CD4-positive, alpha-beta memory T cell (primary cell): ENCODE data around the gene MEIS2. TPM values are rescaled to one million over a fixed set of nuclear protein-coding genes. Genes with fewer than 3 reads are reported as not detected.

Experiments used
- CTCF ChIA-PET: fragments of 350-600 bp; sonication (Branson Sonifier 250); formaldehyde crosslinking; loops from one replicate; lab custom pipeline; 2021; ENCODE audit warnings: inconsistent platforms; ENCODE audit not compliant: partially characterized antibody; lab: Charles Lee
- POLR2A ChIA-PET: fragments of 350-600 bp; sonication (Branson Sonifier 250); formaldehyde crosslinking; loops from one replicate; lab custom pipeline; 2021; ENCODE audit not compliant: partially characterized antibody; lab: Charles Lee
- DNase-seq, 5 donors: peaks; one replicate each; pipeline versions ENCODE4 v3.0.0 to v3.0.0-alpha.2; 2020 to 2022; ENCODE audit warnings: mixed read lengths in 1 of 5
- H3K27ac ChIP-seq: one replicate; pipeline ENCODE4 v1.7.0; 2013; ENCODE audit warnings: low read depth, low read length
- H3K27me3 ChIP-seq: 2 replicates; pipeline ENCODE4 v1.7.0; 2013; ENCODE audit warnings: mild to moderate bottlenecking, low read length, moderate library complexity; ENCODE audit not compliant: insufficient read depth
- H3K36me3 ChIP-seq: 2 replicates; pipeline ENCODE4 v1.7.0; 2013; ENCODE audit warnings: mild to moderate bottlenecking, low read length, moderate library complexity; ENCODE audit not compliant: insufficient read depth
- H3K4me1 ChIP-seq: 2 replicates; pipeline ENCODE4 v1.7.0; 2013; ENCODE audit warnings: mild to moderate bottlenecking, low read length, moderate library complexity; ENCODE audit not compliant: insufficient read depth
- H3K4me3 ChIP-seq, 2 donors: one replicate each; pipeline ENCODE4 v1.7.0; 2013; ENCODE audit warnings: low read length in 2 of 2, mild to moderate bottlenecking in 1 of 2
- H3K9me3 ChIP-seq, 2 donors: one replicate each; pipeline ENCODE4 v1.7.0; 2013; ENCODE audit warnings: low read length in 2 of 2, control low read depth in 1 of 2; ENCODE audit not compliant: control insufficient read depth in 1 of 2
- H3K27ac Mint-ChIP-seq, 7 donors: one replicate each; pipeline ENCODE4 v1.8.0; 2020 to 2021; ENCODE audit warnings: mixed read lengths in 7 of 7, mild to moderate bottlenecking in 6 of 7, inconsistent platforms in 3 of 7, moderate library complexity in 3 of 7
- H3K27me3 Mint-ChIP-seq, 2 donors: one replicate each; pipeline ENCODE4 v1.8.0; 2020 to 2021; ENCODE audit warnings: mixed read lengths in 2 of 2
- H3K36me3 Mint-ChIP-seq, 2 donors: one replicate each; pipeline ENCODE4 v1.8.0; 2020 to 2021; ENCODE audit warnings: mixed read lengths in 2 of 2, inconsistent platforms in 1 of 2, mild to moderate bottlenecking in 1 of 2
- H3K4me1 Mint-ChIP-seq, 4 donors: one replicate each; pipeline ENCODE4 v1.8.0; 2020 to 2021; ENCODE audit warnings: mixed read lengths in 4 of 4, mild to moderate bottlenecking in 1 of 4
- H3K4me3 Mint-ChIP-seq, 8 donors: one replicate each; pipeline ENCODE4 v1.8.0; 2020 to 2021; ENCODE audit warnings: mixed read lengths in 8 of 8, mild to moderate bottlenecking in 7 of 8, moderate library complexity in 6 of 8, inconsistent platforms in 3 of 8
- H3K9me3 Mint-ChIP-seq, 8 donors: one replicate each; pipeline ENCODE4 v1.8.0; 2020 to 2021; ENCODE audit warnings: mixed read lengths in 8 of 8, mild to moderate bottlenecking in 5 of 8, inconsistent platforms in 3 of 8, moderate library complexity in 1 of 8
- intact Hi-C: fragments of 100-400 bp; cut with micrococcal nuclease; formaldehyde crosslinking; loops from one replicate; pipeline ENCODE4 v1.15.1; 2023
- polyA plus RNA-seq, 2 donors: library from polyadenylated mRNA; unstranded; fragments of 300-500 nt; fragmentation: Illumina TruSeq; gene quantifications; one replicate each; pipeline ENCODE4 v1.2.3, GENCODE V29; 2021
- total RNA-seq, 2 experiments: library from RNA; stranded (reverse); gene quantifications; one replicate each; pipeline ENCODE4 v1.2.3, GENCODE V29; 2021

The MEIS2 gene
- total and polyA plus RNA-seq, 4 experiments from 2014 or later, result not detected

- intact Hi-C loops, result no loop called here
- ChIA-PET POLR2A (interaction anchor here (0.6 kb wide), 1 partner anchor 11 kb away, joined by 3 read pairs; no protein-coding TSS in a partner anchor), CTCF (no interaction called here)
- Histone ChIP-seq H3K27me3 (no peaks in the 10 kb centered on the region), H3K36me3 (no peaks in the 10 kb centered on the region), H3K4me1 (no peaks in the 10 kb centered on the region), H3K27ac (no peak overlapping the region), H3K9me3 (no peaks in the 10 kb centered on the region), H3K4me3 (no peak overlapping the region)
- no peaks in the 10 kb centered on the region for H3K36me3 Mint-ChIP-seq
- H3K4me3 Mint-ChIP-seq, result no peak overlapping the region
- peaks cover 5 to 9% of the 10 kb centered on the region in 2 donors for H3K27me3 Mint-ChIP-seq
- DNase-seq, result no peak
- H3K9me3 Mint-ChIP-seq, result peaks cover 0 to 5% (median 0%) of the 10 kb centered on the region in 8 donors
- H3K4me1 Mint-ChIP-seq, result no peaks in the 10 kb centered on the region
- H3K27ac Mint-ChIP-seq, result no peak overlapping the region
Measured at GRCh38 chr15:36896949-36897348, 203.4 kb downstream of the MEIS2 start.

GRCh38 chr15:36894075-36894474 lies 206.3 kb downstream of the MEIS2 start:
- H3K27ac Mint-ChIP-seq, result no peak overlapping the region
- Histone ChIP-seq H3K27me3 (peaks cover 5% of the 10 kb centered on the region), H3K36me3 (no peaks in the 10 kb centered on the region), H3K9me3 (no peaks in the 10 kb centered on the region), H3K4me3 (no peak overlapping the region), H3K4me1 (no peaks in the 10 kb centered on the region), H3K27ac (no peak overlapping the region)
- no peak for DNase-seq
- intact Hi-C loops, result no loop called here
- H3K4me3 Mint-ChIP-seq, result no peak overlapping the region
- peaks cover 0 to 5% (median 1%) of the 10 kb centered on the region in 8 donors for H3K9me3 Mint-ChIP-seq
- no peaks in the 10 kb centered on the region for H3K36me3 Mint-ChIP-seq
- POLR2A ChIA-PET, result no interaction called here
- CTCF ChIA-PET, result no interaction called here
- no peaks in the 10 kb centered on the region for H3K4me1 Mint-ChIP-seq
- H3K27me3 Mint-ChIP-seq, result peaks cover 13 to 16% of the 10 kb centered on the region in 2 donors

- no peak overlapping the region for H3K27ac Mint-ChIP-seq
- peaks cover 15 to 19% of the 10 kb centered on the region in 2 donors for H3K27me3 Mint-ChIP-seq
- H3K4me3 ChIP-seq, result no peak overlapping the region
- intact Hi-C loops, result no loop called here
- peaks cover 9% of the 10 kb centered on the region for H3K27me3 ChIP-seq
- no peaks in the 10 kb centered on the region for H3K9me3 ChIP-seq
- no peak overlapping the region for H3K4me3 Mint-ChIP-seq
- DNase-seq, result no peak
- no peaks in the 10 kb centered on the region for H3K36me3 ChIP-seq
- H3K4me1 Mint-ChIP-seq, result no peaks in the 10 kb centered on the region
- peaks cover 0 to 5% (median 1%) of the 10 kb centered on the region in 8 donors for H3K9me3 Mint-ChIP-seq
- H3K36me3 Mint-ChIP-seq, result no peaks in the 10 kb centered on the region
- ChIA-PET POLR2A (no interaction called here), CTCF (no interaction called here)
- no peaks in the 10 kb centered on the region for H3K4me1 ChIP-seq
- H3K27ac ChIP-seq, result no peak overlapping the region
Measured at GRCh38 chr15:36893276-36893675, 207.1 kb downstream of the MEIS2 start.

GRCh38 chr15:36888011-36888992 lies 212.0 kb downstream of the MEIS2 start:
- H3K4me3 ChIP-seq, result no peak overlapping the region
- peaks cover 35% of the 10 kb centered on the region for H3K27me3 ChIP-seq
- Mint-ChIP-seq H3K27me3 (peaks cover 48 to 57% of the 10 kb centered on the region in 2 donors), H3K9me3 (peaks cover 0 to 25% (median 9%) of the 10 kb centered on the region in 8 donors), H3K36me3 (no peaks in the 10 kb centered on the region), H3K4me3 (peak overlapping the region in 1 of 8 donors; percentile 60), H3K27ac (no peak overlapping the region), H3K4me1 (peaks cover 4 to 17% (median 10%) of the 10 kb centered on the region in 4 donors)
- H3K36me3 ChIP-seq, result no peaks in the 10 kb centered on the region
- ChIA-PET POLR2A (no interaction called here), CTCF (no interaction called here)
- H3K27ac ChIP-seq, result no peak overlapping the region
- no peaks in the 10 kb centered on the region for H3K9me3 ChIP-seq
- no peak for DNase-seq
- peaks cover 4% of the 10 kb centered on the region for H3K4me1 ChIP-seq
- intact Hi-C loops, result no loop called here

GRCh38 chr15:36887214-36887961 lies 213.0 kb downstream of the MEIS2 start:
- H3K9me3 ChIP-seq, result no peaks in the 10 kb centered on the region
- DNase-seq, result no peak
- H3K27ac ChIP-seq, result no peak overlapping the region
- Mint-ChIP-seq H3K4me1 (peaks cover 11 to 17% (median 13%) of the 10 kb centered on the region in 4 donors), H3K36me3 (no peaks in the 10 kb centered on the region), H3K9me3 (peaks cover 0 to 29% (median 10%) of the 10 kb centered on the region in 8 donors), H3K27ac (no peak overlapping the region), H3K4me3 (peak overlapping the region in 5 of 8 donors; percentile 17 to 60 (median 33)), H3K27me3 (peaks cover 53 to 66% of the 10 kb centered on the region in 2 donors)
- intact Hi-C loops, result no loop called here
- no peak overlapping the region for H3K4me3 ChIP-seq
- H3K36me3 ChIP-seq, result no peaks in the 10 kb centered on the region
- peaks cover 4% of the 10 kb centered on the region for H3K4me1 ChIP-seq
- H3K27me3 ChIP-seq, result peaks cover 41% of the 10 kb centered on the region
- CTCF ChIA-PET, result no interaction called here
- POLR2A ChIA-PET, result no interaction called here

GRCh38 chr15:36886701-36887100 lies 213.6 kb downstream of the MEIS2 start:
- Mint-ChIP-seq H3K4me1 (peaks cover 11 to 17% (median 13%) of the 10 kb centered on the region in 4 donors), H3K4me3 (peak overlapping the region in 1 of 8 donors; percentile 33), H3K27ac (no peak overlapping the region), H3K9me3 (peaks cover 0 to 29% (median 11%) of the 10 kb centered on the region in 8 donors), H3K27me3 (peaks cover 52 to 69% of the 10 kb centered on the region in 2 donors), H3K36me3 (no peaks in the 10 kb centered on the region)
- Histone ChIP-seq H3K4me1 (peaks cover 4% of the 10 kb centered on the region), H3K27ac (no peak overlapping the region), H3K36me3 (no peaks in the 10 kb centered on the region), H3K27me3 (peaks cover 47% of the 10 kb centered on the region), H3K4me3 (no peak overlapping the region), H3K9me3 (no peaks in the 10 kb centered on the region)
- ChIA-PET CTCF (no interaction called here), POLR2A (no interaction called here)
- intact Hi-C loops, result no loop called here
- no peak for DNase-seq

GRCh38 chr15:36886191-36886590 lies 214.2 kb downstream of the MEIS2 start:
- DNase-seq, result no peak
- ChIA-PET CTCF (no interaction called here), POLR2A (no interaction called here)
- H3K4me1 ChIP-seq, result peaks cover 4% of the 10 kb centered on the region
- Mint-ChIP-seq H3K9me3 (peaks cover 0 to 29% (median 11%) of the 10 kb centered on the region in 8 donors), H3K4me3 (no peak overlapping the region), H3K27ac (no peak overlapping the region), H3K36me3 (no peaks in the 10 kb centered on the region), H3K4me1 (peaks cover 11 to 17% (median 13%) of the 10 kb centered on the region in 4 donors), H3K27me3 (peaks cover 54 to 71% of the 10 kb centered on the region in 2 donors)
- intact Hi-C loops, result no loop called here
- no peaks in the 10 kb centered on the region for H3K36me3 ChIP-seq
- H3K9me3 ChIP-seq, result no peaks in the 10 kb centered on the region
- no peak overlapping the region for H3K27ac ChIP-seq
- no peak overlapping the region for H3K4me3 ChIP-seq
- peaks cover 52% of the 10 kb centered on the region for H3K27me3 ChIP-seq
